Gastroesophageal sphincter (tissue), 4 donors: ENCODE measurements around the gene MESD. TPM values are rescaled to one million over a fixed set of nuclear protein-coding genes. Genes with fewer than 3 reads are reported as not detected.

Source experiments
- ATAC-seq: fragments of 150-250 bp; one replicate; pipeline ENCODE4 v1.9.1; 2016; ENCODE audit warnings: mild to moderate bottlenecking, moderate library complexity
- H3K27ac ChIP-seq, 4 donors: fragments of 200-600 bp; sonication (generic) in 3 of 4; 1 replicate in 3 of 4; 2 replicates in 1 of 4; pipeline ENCODE4 v1.5.1; 2016 to 2019
- H3K27me3 ChIP-seq: fragments of 200-600 bp; sonication (generic); one replicate; pipeline ENCODE4 v1.5.1; 2019
- H3K36me3 ChIP-seq, 2 donors: fragments of 200-600 bp; sonication (generic); one replicate each; pipeline ENCODE4 v1.5.1; 2019; ENCODE audit warnings: control low read depth in 1 of 2
- H3K4me1 ChIP-seq, 3 donors: fragments of 200-600 bp; sonication (generic); 1 replicate in 2 of 3; 2 replicates in 1 of 3; pipeline ENCODE4 v1.5.1; 2016 to 2019; ENCODE audit warnings: control low read depth in 2 of 3
- H3K4me3 ChIP-seq, 2 donors: fragments of 200-600 bp; sonication (generic); one replicate each; pipeline ENCODE4 v1.5.1; 2019; ENCODE audit warnings: mild to moderate bottlenecking in 1 of 2, moderate library complexity in 1 of 2
- H3K9me3 ChIP-seq, 3 donors: fragments of 200-600 bp; sonication (generic); one replicate each; pipeline ENCODE4 v1.5.1; 2017 to 2019; ENCODE audit warnings: control low read depth in 2 of 3
- CTCF ChIP-seq, 4 experiments: fragments of 200-600 bp in 2 of 4; fragments of 450-650 bp in 2 of 4; sonication (generic) in 1 of 4; IDR thresholded peaks; one replicate each; pipeline ENCODE4 v1.5.1; 2017 to 2019; ENCODE audit warnings: antibody characterized with exemption in 4 of 4, mild to moderate bottlenecking in 2 of 4, moderate library complexity in 2 of 4
- EP300 ChIP-seq: sonication (generic); formaldehyde crosslinking; IDR thresholded peaks from one replicate; pipeline ENCODE4 v1.6.1; 2017; ENCODE audit warnings: antibody characterized with exemption, mild to moderate bottlenecking
- POLR2A ChIP-seq, 2 donors: fragments of 450-650 bp; IDR thresholded peaks; one replicate each; pipeline ENCODE4 v1.6.1; 2017; ENCODE audit warnings: antibody characterized with exemption in 2 of 2, mild to moderate bottlenecking in 2 of 2, moderate library complexity in 1 of 2
- POLR2AphosphoS5 ChIP-seq: sonication (generic); formaldehyde crosslinking; IDR thresholded peaks from one replicate; pipeline ENCODE4 v1.6.1; 2017; ENCODE audit warnings: antibody characterized with exemption
- WGBS, 2 donors: methylation state at CpG; one replicate each; pipeline ENCODE4 v1.1.5; 2018; ENCODE audit warnings: low coverage in 1 of 2; 5-methylcytosine and 5-hydroxymethylcytosine counted together
- total RNA-seq, 4 donors: library from RNA; depleted of rRNA; stranded (reverse); fragments of >200 nt; gene quantifications; one replicate each; pipeline ENCODE4 v1.1.0, GENCODE V29; 2016

Gene MESD
- total RNA-seq, 4 donors from 2014 or later: 16.2 to 26.9 (median 20.1) TPM

- H3K36me3 ChIP-seq: peaks cover 0 to 42% of the 10 kb centered on the region in 2 donors
- no peak overlapping the region for H3K4me3 ChIP-seq
- H3K27me3 ChIP-seq: no peaks in the 10 kb centered on the region
- no peak overlapping the region for H3K27ac ChIP-seq
- peaks cover 0 to 31% (median 5%) of the 10 kb centered on the region in 3 donors for H3K4me1 ChIP-seq
- 92 to 98% methylated on average over 2 to 7 of the region's 12 CpGs for WGBS, 2 donors
- TF ChIP-seq POLR2AphosphoS5 (no peak), EP300 (no peak)
- no peaks in the 10 kb centered on the region for H3K9me3 ChIP-seq
- ATAC-seq: no peak
These were observed 51.9 kb downstream of the MESD start for GRCh38 chr15:80937718-80938117.

- no peak for ATAC-seq
- peak overlapping the region in 2 of 4 donors; percentile 41 to 69 for H3K27ac ChIP-seq
These were observed 53.1 kb downstream of the MESD start for GRCh38 chr15:80936288-80937078.

GRCh38 chr15:80934761-80935221 is 54.8 kb downstream of the MESD start:
- 74 to 78% methylated on average over 3 of the region's 3 CpGs for WGBS, 2 donors

More at GRCh38 chr15:80936288-80937078, 53.1 kb downstream of the MESD start:
- TF ChIP-seq CTCF (IDR thresholded peaks at IDR 0.05) (no peak), POLR2A (IDR thresholded peaks at IDR 0.05) (no peak), EP300 (no peak), POLR2AphosphoS5 (no peak)
- no peaks in the 10 kb centered on the region for H3K27me3 ChIP-seq
- no peak overlapping the region for H3K4me3 ChIP-seq
- no peaks in the 10 kb centered on the region for H3K9me3 ChIP-seq
- peaks cover 0 to 41% (median 9%) of the 10 kb centered on the region in 3 donors for H3K4me1 ChIP-seq
- 50 to 69% methylated on average over 5 to 11 of the region's 16 CpGs for whole genome bisulfite sequencing, 2 donors
- peaks cover 0 to 30% of the 10 kb centered on the region in 2 donors for H3K36me3 ChIP-seq

GRCh38 chr15:80932989-80933388 is 56.6 kb downstream of the MESD start:
- H3K27me3 ChIP-seq: no peaks in the 10 kb centered on the region
- 5% methylated on average over 7 of the region's 15 CpGs; no CpG with 5 or more reads in 1 of the 2 donors for WGBS, 2 donors

More at GRCh38 chr15:80934761-80935221, 54.8 kb downstream of the MESD start:
- H3K27ac ChIP-seq: peak overlapping the region in 1 of 4 donors; percentile 69
- ATAC-seq: no peak
- peaks cover 0 to 31% (median 9%) of the 10 kb centered on the region in 3 donors for H3K4me1 ChIP-seq
- no peak overlapping the region for H3K4me3 ChIP-seq
- no peaks in the 10 kb centered on the region for H3K27me3 ChIP-seq
- no peaks in the 10 kb centered on the region for H3K9me3 ChIP-seq
- TF ChIP-seq POLR2AphosphoS5: no peak
- no peak for TF ChIP-seq EP300
- TF ChIP-seq POLR2A (IDR thresholded peaks at IDR 0.05): no peak
- TF ChIP-seq CTCF (IDR thresholded peaks at IDR 0.05): no peak
- peaks cover 0 to 16% of the 10 kb centered on the region in 2 donors for H3K36me3 ChIP-seq

More at GRCh38 chr15:80932989-80933388, 56.6 kb downstream of the MESD start:
- H3K4me3 ChIP-seq: no peak overlapping the region
- no peaks in the 10 kb centered on the region for H3K9me3 ChIP-seq
- peak overlapping the region in 3 of 4 donors; percentile 27 to 77 (median 65) for H3K27ac ChIP-seq
- peak; percentile 68 for ATAC-seq
- peaks cover 0 to 15% of the 10 kb centered on the region in 2 donors for H3K36me3 ChIP-seq
- TF ChIP-seq CTCF (IDR thresholded peaks at IDR 0.05): no peak
- TF ChIP-seq POLR2A (IDR thresholded peaks at IDR 0.05): no peak
- TF ChIP-seq EP300: peak; percentile 17
- peak; percentile 14 for TF ChIP-seq POLR2AphosphoS5
- H3K4me1 ChIP-seq: peaks cover 0 to 26% (median 9%) of the 10 kb centered on the region in 3 donors
